GM23338 (cell line): ENCODE results near the gene TWF2. TPM values are rescaled to one million over a fixed set of nuclear protein-coding genes. Genes with fewer than 3 reads are reported as not detected.

Source experiments
- ATAC-seq: fragments of 200-7000 bp; cut with Tn5 transposase; 3 replicates; pipeline ENCODE4 v1.9.1; 2020
- DNase-seq: peaks from one replicate; pipeline ENCODE4 v3.0.0-alpha.2; 2015; ENCODE audit warnings: low spot score
- H2AFZ ChIP-seq: fragments of 200-600 bp; sonication (generic); 2 replicates; pipeline ENCODE4 v1.8.0; 2016; ENCODE audit warnings: antibody characterized with exemption, mild to moderate bottlenecking, moderate library complexity
- H3F3A ChIP-seq: fragments of 200-600 bp; sonication (generic); replicated peaks from 2 replicates; pipeline ENCODE4 v1.8.0; 2017; ENCODE audit warnings: antibody characterized with exemption, mixed run types, low read depth
- H3K27ac ChIP-seq: fragments of 200-600 bp; sonication (generic); 2 replicates; pipeline ENCODE4 v1.6.1; 2016; ENCODE audit warnings: low read depth
- H3K27me3 ChIP-seq: fragments of 200-600 bp; sonication (generic); 2 replicates; pipeline ENCODE4 v1.8.0; 2016; ENCODE audit warnings: mild to moderate bottlenecking, mixed run types, moderate library complexity; ENCODE audit not compliant: insufficient read depth
- H3K36me3 ChIP-seq: fragments of 200-600 bp; sonication (generic); 2 replicates; pipeline ENCODE4 v1.8.0; 2016; ENCODE audit warnings: mild to moderate bottlenecking; ENCODE audit not compliant: insufficient read depth
- H3K4me1 ChIP-seq: fragments of 200-600 bp; sonication (generic); 2 replicates; pipeline ENCODE4 v1.8.0; 2016; ENCODE audit warnings: mild to moderate bottlenecking, moderate library complexity; ENCODE audit not compliant: insufficient read depth
- H3K4me2 ChIP-seq: fragments of 200-600 bp; sonication (generic); 2 replicates; pipeline ENCODE4 v1.7.1; 2017; ENCODE audit warnings: mixed run types
- H3K4me3 ChIP-seq: fragments of 200-600 bp; sonication (generic); 2 replicates; pipeline ENCODE4 v1.6.1; 2016; ENCODE audit warnings: mixed run types
- H3K79me2 ChIP-seq: fragments of 200-600 bp; sonication (generic); replicated peaks from 2 replicates; pipeline ENCODE4 v1.8.0; 2017; ENCODE audit warnings: mild to moderate bottlenecking; ENCODE audit not compliant: insufficient read depth
- H3K9me2 ChIP-seq: fragments of 200-600 bp; sonication (generic); 2 replicates; pipeline ENCODE4 v1.8.0; 2017; ENCODE audit not compliant: insufficient read depth
- H4K20me1 ChIP-seq: fragments of 200-600 bp; sonication (generic); replicated peaks from 2 replicates; pipeline ENCODE4 v1.8.0; 2017; ENCODE audit warnings: mild to moderate bottlenecking; ENCODE audit not compliant: insufficient read depth
- H3K27ac Mint-ChIP-seq: 2 replicates; pipeline ENCODE4 v1.8.0; 2020; ENCODE audit warnings: inconsistent platforms, mild to moderate bottlenecking, moderate library complexity, mixed read lengths
- H3K27me3 Mint-ChIP-seq: 3 replicates; pipeline ENCODE4 v1.8.0; 2022; ENCODE audit warnings: low read depth, mild to moderate bottlenecking, moderate library complexity, mixed read lengths, inconsistent platforms; ENCODE audit not compliant: insufficient read depth, poor library complexity
- H3K36me3 Mint-ChIP-seq: 3 replicates; pipeline ENCODE4 v1.8.0; 2021; ENCODE audit warnings: low read depth, mild to moderate bottlenecking, inconsistent platforms, moderate library complexity, mixed read lengths
- H3K4me1 Mint-ChIP-seq: 3 replicates; pipeline ENCODE4 v1.8.0; 2020; ENCODE audit warnings: mild to moderate bottlenecking, inconsistent platforms, mixed read lengths
- H3K4me3 Mint-ChIP-seq: 3 replicates; pipeline ENCODE4 v1.8.0; 2021; ENCODE audit warnings: moderate library complexity, mild to moderate bottlenecking, inconsistent platforms, mixed read lengths
- H3K9me3 Mint-ChIP-seq: 3 replicates; pipeline ENCODE4 v1.8.0; 2020; ENCODE audit warnings: moderate library complexity, mild to moderate bottlenecking, inconsistent platforms, mixed read lengths
- CREB1 ChIP-seq: fragments of 250-450 bp; sonication (Bioruptor Pico); IDR thresholded peaks from 2 replicates; pipeline ENCODE4 v1.5.0; 2020; ENCODE audit warnings: low read depth, mild to moderate bottlenecking, moderate library complexity
- EZH2 ChIP-seq: fragments of 200-600 bp; sonication (generic); IDR thresholded peaks from one replicate; pipeline ENCODE4 v1.8.0; 2017; ENCODE audit warnings: antibody characterized with exemption, mild to moderate bottlenecking, low read depth; ENCODE audit not compliant: unreplicated experiment
- EZH2phosphoT487 ChIP-seq: fragments of 200-600 bp; sonication (generic); IDR thresholded peaks from one replicate; pipeline ENCODE4 v1.8.1; 2018; ENCODE audit warnings: antibody characterized with exemption; ENCODE audit not compliant: unreplicated experiment
- JUNB ChIP-seq: IDR thresholded peaks from one replicate; pipeline ENCODE4 v1.6.1; 2016; ENCODE audit warnings: antibody characterized with exemption; ENCODE audit not compliant: unreplicated experiment
- NANOG ChIP-seq: IDR thresholded peaks from 2 replicates; pipeline ENCODE4 v1.6.1; 2016; ENCODE audit warnings: antibody characterized with exemption, borderline replicate concordance
- POLR2AphosphoS5 ChIP-seq: IDR thresholded peaks from 2 replicates; pipeline ENCODE4 v1.6.1; 2016; ENCODE audit warnings: antibody characterized with exemption, low read depth
- STAT1 ChIP-seq: IDR thresholded peaks from one replicate; pipeline ENCODE4 v1.6.1; 2016; ENCODE audit warnings: antibody characterized with exemption; ENCODE audit not compliant: unreplicated experiment
- ZNF114 ChIP-seq: fragments of 250-450 bp; sonication (Bioruptor Pico); IDR thresholded peaks from 2 replicates; pipeline ENCODE4 v1.5.0; 2020; ENCODE audit warnings: mild to moderate bottlenecking, moderate library complexity
- ZNF331 ChIP-seq: fragments of 250-450 bp; sonication (Bioruptor Pico); IDR thresholded peaks from 2 replicates; pipeline ENCODE4 v1.5.0; 2020; ENCODE audit warnings: low read depth, mild to moderate bottlenecking, moderate library complexity
- polyA plus RNA-seq: library from polyadenylated mRNA; unstranded; fragments of >200 nt; fragmentation: Nextera tagmentation; extraction: Ambion mirVana; gene quantifications from 2 replicates; pipeline ENCODE4 v1.2.1, GENCODE V29; 2016
- total RNA-seq: library from RNA; depleted of rRNA; stranded (reverse); fragments of >200 nt; shearing (Covaris generic); gene quantifications from 2 replicates; pipeline ENCODE4 v1.2.3, GENCODE V29; 2014
- TF ChIP-seq, protein P1 (sequence below): IDR thresholded peaks from 2 replicates; pipeline ENCODE4 v1.6.1; 2016; ENCODE audit warnings: antibody characterized with exemption
- TF ChIP-seq, protein P2 (sequence below): fragments of 250-450 bp; sonication (Bioruptor Pico); IDR thresholded peaks from 2 replicates; pipeline ENCODE4 v1.5.0; 2020; ENCODE audit warnings: mild to moderate bottlenecking, moderate library complexity
- TF ChIP-seq, protein P3 (sequence below): IDR thresholded peaks from one replicate; pipeline ENCODE4 v1.6.1; 2018; ENCODE audit warnings: antibody characterized with exemption; ENCODE audit not compliant: unreplicated experiment

Gene TWF2
- total and polyA plus RNA-seq, 2 experiments from 2014 or later, result 38.9 to 120 TPM

DNA sequence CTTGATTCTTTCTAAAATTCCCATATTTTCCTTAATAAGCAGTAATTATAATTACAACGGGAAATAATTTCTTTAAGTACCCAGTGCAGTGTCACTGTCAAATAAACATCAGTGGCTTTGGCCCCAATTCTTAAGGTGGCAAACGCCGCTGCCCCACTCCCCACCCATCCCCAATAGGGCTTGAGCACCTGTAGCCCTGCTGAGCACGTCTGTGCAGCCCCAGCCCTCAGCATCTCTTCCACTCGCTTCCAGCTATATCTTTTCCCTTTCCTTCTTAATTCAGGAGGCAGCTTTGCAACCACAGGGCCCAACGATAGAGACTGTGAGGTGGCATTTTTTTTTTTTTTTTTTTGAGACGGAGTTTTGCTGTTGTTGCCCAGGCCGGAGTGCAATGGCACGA, 15.7 kb upstream of the TWF2 start (continued):
- TF ChIP-seq, protein P1, sequence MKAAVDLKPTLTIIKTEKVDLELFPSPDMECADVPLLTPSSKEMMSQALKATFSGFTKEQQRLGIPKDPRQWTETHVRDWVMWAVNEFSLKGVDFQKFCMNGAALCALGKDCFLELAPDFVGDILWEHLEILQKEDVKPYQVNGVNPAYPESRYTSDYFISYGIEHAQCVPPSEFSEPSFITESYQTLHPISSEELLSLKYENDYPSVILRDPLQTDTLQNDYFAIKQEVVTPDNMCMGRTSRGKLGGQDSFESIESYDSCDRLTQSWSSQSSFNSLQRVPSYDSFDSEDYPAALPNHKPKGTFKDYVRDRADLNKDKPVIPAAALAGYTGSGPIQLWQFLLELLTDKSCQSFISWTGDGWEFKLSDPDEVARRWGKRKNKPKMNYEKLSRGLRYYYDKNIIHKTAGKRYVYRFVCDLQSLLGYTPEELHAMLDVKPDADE, result no peak

DNA sequence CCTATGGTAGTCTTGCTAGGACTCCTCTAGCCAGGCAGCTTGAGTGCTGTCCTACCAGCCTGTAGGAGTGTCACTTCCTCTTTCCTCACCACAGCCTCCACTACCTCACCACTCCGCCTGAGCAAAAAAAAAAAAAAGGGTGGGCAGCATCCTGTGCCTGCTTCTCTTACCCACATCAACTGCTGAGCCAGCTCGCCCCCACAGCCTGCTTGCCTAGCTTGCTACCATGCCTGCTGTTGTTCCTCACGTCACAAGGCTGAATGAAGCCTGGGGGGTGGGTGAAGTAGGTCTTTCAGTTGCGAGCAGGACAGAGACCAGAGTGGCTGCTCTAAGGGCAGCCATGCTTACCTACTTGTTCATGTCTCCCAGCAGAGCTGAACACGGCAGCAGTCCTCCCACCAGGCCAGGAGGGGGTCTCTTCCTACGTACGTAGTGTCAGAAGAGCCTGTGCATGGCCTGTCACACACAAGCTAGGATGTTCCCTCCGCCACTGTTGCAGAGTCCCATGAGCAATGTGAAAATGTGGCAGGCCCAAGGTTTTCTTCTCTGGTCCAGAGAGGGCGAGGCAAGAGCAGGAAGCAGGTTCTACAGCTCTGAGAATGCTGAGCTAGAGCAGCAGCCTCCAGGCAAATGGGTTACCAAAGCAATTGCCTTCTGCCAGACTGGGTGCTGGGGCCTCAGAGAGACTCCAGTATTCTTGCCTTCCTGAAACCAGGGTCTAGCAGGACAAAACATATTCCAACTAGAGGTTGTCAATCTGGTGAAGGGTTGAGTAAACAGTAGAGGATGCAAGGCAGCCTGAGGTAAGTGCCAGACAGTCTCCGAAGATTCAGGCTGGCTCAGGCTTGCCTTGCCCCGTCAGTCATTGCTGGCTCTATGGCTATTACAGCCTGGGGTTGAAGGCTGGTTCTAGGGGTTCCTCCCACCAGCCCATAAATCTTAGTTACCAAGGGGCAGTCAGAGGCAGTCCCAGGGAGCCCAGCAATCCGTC, 14.7 kb upstream of the TWF2 start:
- Histone ChIP-seq H3K4me3 (no peak overlapping the region), H3K27ac (no peak overlapping the region), H3F3A (peaks cover 15% of the 10 kb centered on the region), H3K4me2 (no peak overlapping the region), H2AFZ (no peak overlapping the region), H3K27me3 (no peaks in the 10 kb centered on the region), H3K9me2 (no peaks in the 10 kb centered on the region), H3K79me2 (0 out of 2 replicates have a peak, but pooled peaks cover 4% of the 10 kb centered on the region), H4K20me1 (peaks cover 17% of the 10 kb centered on the region; the same call in 1 of the 2 replicates), H3K4me1 (no peaks in the 10 kb centered on the region), H3K36me3 (peaks cover 42% of the 10 kb centered on the region)
- peaks cover 64% of the 10 kb centered on the region for H3K36me3 Mint-ChIP-seq
- H3K27ac Mint-ChIP-seq, result no peak overlapping the region
- DNase-seq (no peak), ATAC-seq (no peak)
- no peaks in the 10 kb centered on the region for H3K4me1 Mint-ChIP-seq
- H3K9me3 Mint-ChIP-seq, result no peaks in the 10 kb centered on the region
- H3K4me3 Mint-ChIP-seq, result no peak overlapping the region
- H3K27me3 Mint-ChIP-seq, result peaks cover 8% of the 10 kb centered on the region
- TF ChIP-seq, protein P1, result no peak
- TF ChIP-seq JUNB (no peak), EZH2 (no peak), ZNF331 (CRISPR knock-in tag) (no peak), STAT1 (no peak), NANOG (no peak), EZH2phosphoT487 (no peak), CREB1 (CRISPR knock-in tag) (no peak), POLR2AphosphoS5 (no peak), ZNF114 (no peak)
- TF ChIP-seq, protein P2, sequence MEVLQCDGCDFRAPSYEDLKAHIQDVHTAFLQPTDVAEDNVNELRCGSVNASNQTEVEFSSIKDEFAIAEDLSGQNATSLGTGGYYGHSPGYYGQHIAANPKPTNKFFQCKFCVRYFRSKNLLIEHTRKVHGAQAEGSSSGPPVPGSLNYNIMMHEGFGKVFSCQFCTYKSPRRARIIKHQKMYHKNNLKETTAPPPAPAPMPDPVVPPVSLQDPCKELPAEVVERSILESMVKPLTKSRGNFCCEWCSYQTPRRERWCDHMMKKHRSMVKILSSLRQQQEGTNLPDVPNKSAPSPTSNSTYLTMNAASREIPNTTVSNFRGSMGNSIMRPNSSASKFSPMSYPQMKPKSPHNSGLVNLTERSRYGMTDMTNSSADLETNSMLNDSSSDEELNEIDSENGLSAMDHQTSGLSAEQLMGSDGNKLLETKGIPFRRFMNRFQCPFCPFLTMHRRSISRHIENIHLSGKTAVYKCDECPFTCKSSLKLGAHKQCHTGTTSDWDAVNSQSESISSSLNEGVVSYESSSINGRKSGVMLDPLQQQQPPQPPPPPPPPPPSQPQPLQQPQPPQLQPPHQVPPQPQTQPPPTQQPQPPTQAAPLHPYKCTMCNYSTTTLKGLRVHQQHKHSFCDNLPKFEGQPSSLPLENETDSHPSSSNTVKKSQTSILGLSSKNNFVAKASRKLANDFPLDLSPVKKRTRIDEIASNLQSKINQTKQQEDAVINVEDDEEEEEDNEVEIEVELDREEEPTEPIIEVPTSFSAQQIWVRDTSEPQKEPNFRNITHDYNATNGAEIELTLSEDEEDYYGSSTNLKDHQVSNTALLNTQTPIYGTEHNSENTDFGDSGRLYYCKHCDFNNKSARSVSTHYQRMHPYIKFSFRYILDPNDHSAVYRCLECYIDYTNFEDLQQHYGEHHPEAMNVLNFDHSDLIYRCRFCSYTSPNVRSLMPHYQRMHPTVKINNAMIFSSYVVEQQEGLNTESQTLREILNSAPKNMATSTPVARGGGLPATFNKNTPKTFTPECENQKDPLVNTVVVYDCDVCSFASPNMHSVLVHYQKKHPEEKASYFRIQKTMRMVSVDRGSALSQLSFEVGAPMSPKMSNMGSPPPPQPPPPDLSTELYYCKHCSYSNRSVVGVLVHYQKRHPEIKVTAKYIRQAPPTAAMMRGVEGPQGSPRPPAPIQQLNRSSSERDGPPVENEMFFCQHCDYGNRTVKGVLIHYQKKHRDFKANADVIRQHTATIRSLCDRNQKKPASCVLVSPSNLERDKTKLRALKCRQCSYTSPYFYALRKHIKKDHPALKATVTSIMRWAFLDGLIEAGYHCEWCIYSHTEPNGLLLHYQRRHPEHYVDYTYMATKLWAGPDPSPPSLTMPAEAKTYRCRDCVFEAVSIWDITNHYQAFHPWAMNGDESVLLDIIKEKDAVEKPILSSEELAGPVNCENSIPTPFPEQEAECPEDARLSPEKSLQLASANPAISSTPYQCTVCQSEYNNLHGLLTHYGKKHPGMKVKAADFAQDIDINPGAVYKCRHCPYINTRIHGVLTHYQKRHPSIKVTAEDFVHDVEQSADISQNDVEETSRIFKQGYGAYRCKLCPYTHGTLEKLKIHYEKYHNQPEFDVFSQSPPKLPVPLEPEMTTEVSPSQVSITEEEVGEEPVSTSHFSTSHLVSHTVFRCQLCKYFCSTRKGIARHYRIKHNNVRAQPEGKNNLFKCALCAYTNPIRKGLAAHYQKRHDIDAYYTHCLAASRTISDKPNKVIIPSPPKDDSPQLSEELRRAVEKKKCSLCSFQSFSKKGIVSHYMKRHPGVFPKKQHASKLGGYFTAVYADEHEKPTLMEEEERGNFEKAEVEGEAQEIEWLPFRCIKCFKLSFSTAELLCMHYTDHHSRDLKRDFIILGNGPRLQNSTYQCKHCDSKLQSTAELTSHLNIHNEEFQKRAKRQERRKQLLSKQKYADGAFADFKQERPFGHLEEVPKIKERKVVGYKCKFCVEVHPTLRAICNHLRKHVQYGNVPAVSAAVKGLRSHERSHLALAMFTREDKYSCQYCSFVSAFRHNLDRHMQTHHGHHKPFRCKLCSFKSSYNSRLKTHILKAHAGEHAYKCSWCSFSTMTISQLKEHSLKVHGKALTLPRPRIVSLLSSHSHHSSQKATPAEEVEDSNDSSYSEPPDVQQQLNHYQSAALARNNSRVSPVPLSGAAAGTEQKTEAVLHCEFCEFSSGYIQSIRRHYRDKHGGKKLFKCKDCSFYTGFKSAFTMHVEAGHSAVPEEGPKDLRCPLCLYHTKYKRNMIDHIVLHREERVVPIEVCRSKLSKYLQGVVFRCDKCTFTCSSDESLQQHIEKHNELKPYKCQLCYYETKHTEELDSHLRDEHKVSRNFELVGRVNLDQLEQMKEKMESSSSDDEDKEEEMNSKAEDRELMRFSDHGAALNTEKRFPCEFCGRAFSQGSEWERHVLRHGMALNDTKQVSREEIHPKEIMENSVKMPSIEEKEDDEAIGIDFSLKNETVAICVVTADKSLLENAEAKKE (CRISPR knock-in tag), result no peak
- TF ChIP-seq, protein P3, sequence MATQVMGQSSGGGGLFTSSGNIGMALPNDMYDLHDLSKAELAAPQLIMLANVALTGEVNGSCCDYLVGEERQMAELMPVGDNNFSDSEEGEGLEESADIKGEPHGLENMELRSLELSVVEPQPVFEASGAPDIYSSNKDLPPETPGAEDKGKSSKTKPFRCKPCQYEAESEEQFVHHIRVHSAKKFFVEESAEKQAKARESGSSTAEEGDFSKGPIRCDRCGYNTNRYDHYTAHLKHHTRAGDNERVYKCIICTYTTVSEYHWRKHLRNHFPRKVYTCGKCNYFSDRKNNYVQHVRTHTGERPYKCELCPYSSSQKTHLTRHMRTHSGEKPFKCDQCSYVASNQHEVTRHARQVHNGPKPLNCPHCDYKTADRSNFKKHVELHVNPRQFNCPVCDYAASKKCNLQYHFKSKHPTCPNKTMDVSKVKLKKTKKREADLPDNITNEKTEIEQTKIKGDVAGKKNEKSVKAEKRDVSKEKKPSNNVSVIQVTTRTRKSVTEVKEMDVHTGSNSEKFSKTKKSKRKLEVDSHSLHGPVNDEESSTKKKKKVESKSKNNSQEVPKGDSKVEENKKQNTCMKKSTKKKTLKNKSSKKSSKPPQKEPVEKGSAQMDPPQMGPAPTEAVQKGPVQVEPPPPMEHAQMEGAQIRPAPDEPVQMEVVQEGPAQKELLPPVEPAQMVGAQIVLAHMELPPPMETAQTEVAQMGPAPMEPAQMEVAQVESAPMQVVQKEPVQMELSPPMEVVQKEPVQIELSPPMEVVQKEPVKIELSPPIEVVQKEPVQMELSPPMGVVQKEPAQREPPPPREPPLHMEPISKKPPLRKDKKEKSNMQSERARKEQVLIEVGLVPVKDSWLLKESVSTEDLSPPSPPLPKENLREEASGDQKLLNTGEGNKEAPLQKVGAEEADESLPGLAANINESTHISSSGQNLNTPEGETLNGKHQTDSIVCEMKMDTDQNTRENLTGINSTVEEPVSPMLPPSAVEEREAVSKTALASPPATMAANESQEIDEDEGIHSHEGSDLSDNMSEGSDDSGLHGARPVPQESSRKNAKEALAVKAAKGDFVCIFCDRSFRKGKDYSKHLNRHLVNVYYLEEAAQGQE, result no peak
